IPS-15b (cell line): ENCODE measurements around the gene FAM32A.

Source experiments
- H3K27me3 ChIP-seq: one replicate; pipeline ENCODE4 v1.6.1; 2013; ENCODE audit warnings: low read length; ENCODE audit not compliant: control insufficient read depth, insufficient read depth
- H3K36me3 ChIP-seq: one replicate; pipeline ENCODE4 v1.6.1; 2013; ENCODE audit warnings: low read length; ENCODE audit not compliant: control insufficient read depth, insufficient read depth
- H3K4me1 ChIP-seq: one replicate; pipeline ENCODE4 v1.6.1; 2013; ENCODE audit warnings: mild to moderate bottlenecking, low read length; ENCODE audit not compliant: control insufficient read depth, insufficient read depth
- H3K4me3 ChIP-seq: one replicate; pipeline ENCODE4 v1.5.1; 2013; ENCODE audit warnings: low read depth, low read length
- H3K9ac ChIP-seq: one replicate; pipeline ENCODE4 v1.6.1; 2013; ENCODE audit warnings: low read depth, mild to moderate bottlenecking, low read length
- H3K9me3 ChIP-seq: one replicate; pipeline ENCODE4 v1.6.1; 2013; ENCODE audit warnings: mild to moderate bottlenecking, low read length; ENCODE audit not compliant: control insufficient read depth, insufficient read depth

FAM32A gene

GRCh38 chr19:16197188-16197621 is 12.0 kb downstream of the FAM32A start:
- Histone ChIP-seq H3K4me3 (peak overlapping the region; percentile 91), H3K36me3 (peaks cover 3% of the 10 kb centered on the region), H3K9ac (peak overlapping the region; percentile 13), H3K27me3 (no peaks in the 10 kb centered on the region), H3K9me3 (no peaks in the 10 kb centered on the region), H3K4me1 (peaks cover 7% of the 10 kb centered on the region)

GRCh38 chr19:16197622-16198369 is 12.6 kb downstream of the FAM32A start, which contains the start of gene AP1M1:
AP1M1 (plus strand) TSS chr19:16197911; CDS start chr19:16198027, 116 bp downstream.
- Histone ChIP-seq H3K36me3 (peaks cover 3% of the 10 kb centered on the region), H3K4me3 (peak within 1 kb of the TSS; percentile 91), H3K27me3 (no peaks in the 10 kb centered on the region)

GRCh38 chr19:16198370-16198651 is 13.1 kb downstream of the FAM32A start:
- Histone ChIP-seq H3K4me3 (peak overlapping the region; percentile 91), H3K9ac (peak overlapping the region; percentile 47), H3K4me1 (peaks cover 7% of the 10 kb centered on the region), H3K27me3 (no peaks in the 10 kb centered on the region), H3K36me3 (peaks cover 4% of the 10 kb centered on the region), H3K9me3 (no peaks in the 10 kb centered on the region)

More at GRCh38 chr19:16197622-16198369, 12.6 kb downstream of the FAM32A start, which contains the start of gene AP1M1:
- peaks cover 7% of the 10 kb centered on the region for H3K4me1 ChIP-seq
- peak within 1 kb of the TSS; percentile 47 for H3K9ac ChIP-seq
- no peaks in the 10 kb centered on the region for H3K9me3 ChIP-seq

- Histone ChIP-seq H3K4me3 (no peak overlapping the region), H3K9ac (no peak overlapping the region), H3K36me3 (peaks cover 7% of the 10 kb centered on the region)
Observed at GRCh38 chr19:16199275-16199932, 14.2 kb downstream of the FAM32A start.

GRCh38 chr19:16200038-16201010 is 15.1 kb downstream of the FAM32A start:
- Histone ChIP-seq H3K4me3 (no peak overlapping the region), H3K36me3 (peaks cover 7% of the 10 kb centered on the region), H3K9me3 (no peaks in the 10 kb centered on the region), H3K4me1 (peaks cover 4% of the 10 kb centered on the region), H3K27me3 (no peaks in the 10 kb centered on the region), H3K9ac (no peak overlapping the region)

More at GRCh38 chr19:16199275-16199932, 14.2 kb downstream of the FAM32A start:
- no peaks in the 10 kb centered on the region for H3K9me3 ChIP-seq
- no peaks in the 10 kb centered on the region for H3K27me3 ChIP-seq
- H3K4me1 ChIP-seq = peaks cover 4% of the 10 kb centered on the region

GRCh38 chr19:16201011-16201391 is 15.8 kb downstream of the FAM32A start:
- Histone ChIP-seq H3K9ac (no peak overlapping the region), H3K36me3 (peaks cover 7% of the 10 kb centered on the region), H3K4me3 (no peak overlapping the region), H3K27me3 (no peaks in the 10 kb centered on the region), H3K4me1 (peaks cover 4% of the 10 kb centered on the region), H3K9me3 (no peaks in the 10 kb centered on the region)

- H3K9me3 ChIP-seq = no peaks in the 10 kb centered on the region
- H3K4me3 ChIP-seq = no peak overlapping the region
- no peaks in the 10 kb centered on the region for H3K27me3 ChIP-seq
- H3K9ac ChIP-seq = no peak overlapping the region
- peaks cover 7% of the 10 kb centered on the region for H3K36me3 ChIP-seq
- H3K4me1 ChIP-seq = no peaks in the 10 kb centered on the region
Observed at GRCh38 chr19:16202320-16203255, 17.4 kb downstream of the FAM32A start.

- Histone ChIP-seq H3K4me3 (no peak overlapping the region), H3K36me3 (peaks cover 8% of the 10 kb centered on the region), H3K27me3 (no peaks in the 10 kb centered on the region)
Observed at GRCh38 chr19:16203256-16204004, 18.2 kb downstream of the FAM32A start.

GRCh38 chr19:16204005-16204294 is 18.7 kb downstream of the FAM32A start:
- Histone ChIP-seq H3K4me1 (no peaks in the 10 kb centered on the region), H3K36me3 (peaks cover 13% of the 10 kb centered on the region), H3K4me3 (no peak overlapping the region), H3K27me3 (no peaks in the 10 kb centered on the region), H3K9me3 (no peaks in the 10 kb centered on the region), H3K9ac (no peak overlapping the region)

More at GRCh38 chr19:16203256-16204004, 18.2 kb downstream of the FAM32A start:
- Histone ChIP-seq H3K9ac (no peak overlapping the region), H3K9me3 (no peaks in the 10 kb centered on the region), H3K4me1 (no peaks in the 10 kb centered on the region)

GRCh38 chr19:16205205-16206045 is 20.2 kb downstream of the FAM32A start:
- H3K27me3 ChIP-seq = no peaks in the 10 kb centered on the region
- H3K4me3 ChIP-seq = no peak overlapping the region
- H3K9me3 ChIP-seq = no peaks in the 10 kb centered on the region
- no peak overlapping the region for H3K9ac ChIP-seq
- H3K4me1 ChIP-seq = no peaks in the 10 kb centered on the region
- H3K36me3 ChIP-seq = peaks cover 14% of the 10 kb centered on the region
